Breast epithelium (tissue), 3 donors: ENCODE results near the gene GP1BA.

ENCODE experiments used
- POLR2A ChIP-seq: fragments of 450-650 bp; IDR thresholded peaks from one replicate; pipeline ENCODE4 v1.6.1; 2016; ENCODE audit warnings: antibody characterized with exemption, mild to moderate bottlenecking, moderate library complexity
- POLR2AphosphoS5 ChIP-seq, 3 donors: sonication (generic); formaldehyde crosslinking; IDR thresholded peaks; one replicate each; pipeline ENCODE4 v1.6.1; 2017; ENCODE audit warnings: antibody characterized with exemption in 3 of 3
- TF ChIP-seq, protein P1 (sequence below), 3 donors: fragments of 450-650 bp; IDR thresholded peaks; one replicate each; pipeline ENCODE4 v1.5.1; 2016 to 2017; ENCODE audit warnings: antibody characterized with exemption in 3 of 3, mild to moderate bottlenecking in 3 of 3, moderate library complexity in 3 of 3

DNA sequence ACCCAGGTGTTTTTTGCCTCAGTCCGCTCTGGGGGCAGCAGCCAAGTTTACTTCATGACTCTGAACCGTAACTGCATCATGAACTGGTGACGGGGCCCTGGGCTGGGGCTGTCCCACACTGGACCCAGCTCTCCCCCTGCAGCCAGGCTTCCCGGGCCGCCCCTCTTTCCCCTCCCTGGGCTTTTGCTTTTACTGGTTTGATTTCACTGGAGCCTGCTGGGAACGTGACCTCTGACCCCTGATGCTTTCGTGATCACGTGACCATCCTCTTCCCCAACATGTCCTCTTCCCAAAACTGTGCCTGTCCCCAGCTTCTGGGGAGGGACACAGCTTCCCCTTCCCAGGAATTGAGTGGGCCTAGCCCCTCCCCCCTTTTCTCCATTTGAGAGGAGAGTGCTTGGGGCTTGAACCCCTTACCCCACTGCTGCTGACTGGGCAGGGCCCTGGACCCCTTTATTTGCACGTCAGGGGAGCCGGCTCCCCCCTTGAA, 34.8 kb upstream of the GP1BA start:
- TF ChIP-seq POLR2AphosphoS5 (IDR thresholded peaks at IDR 0.05) (no peak), POLR2A (no peak)
- TF ChIP-seq, protein P1, sequence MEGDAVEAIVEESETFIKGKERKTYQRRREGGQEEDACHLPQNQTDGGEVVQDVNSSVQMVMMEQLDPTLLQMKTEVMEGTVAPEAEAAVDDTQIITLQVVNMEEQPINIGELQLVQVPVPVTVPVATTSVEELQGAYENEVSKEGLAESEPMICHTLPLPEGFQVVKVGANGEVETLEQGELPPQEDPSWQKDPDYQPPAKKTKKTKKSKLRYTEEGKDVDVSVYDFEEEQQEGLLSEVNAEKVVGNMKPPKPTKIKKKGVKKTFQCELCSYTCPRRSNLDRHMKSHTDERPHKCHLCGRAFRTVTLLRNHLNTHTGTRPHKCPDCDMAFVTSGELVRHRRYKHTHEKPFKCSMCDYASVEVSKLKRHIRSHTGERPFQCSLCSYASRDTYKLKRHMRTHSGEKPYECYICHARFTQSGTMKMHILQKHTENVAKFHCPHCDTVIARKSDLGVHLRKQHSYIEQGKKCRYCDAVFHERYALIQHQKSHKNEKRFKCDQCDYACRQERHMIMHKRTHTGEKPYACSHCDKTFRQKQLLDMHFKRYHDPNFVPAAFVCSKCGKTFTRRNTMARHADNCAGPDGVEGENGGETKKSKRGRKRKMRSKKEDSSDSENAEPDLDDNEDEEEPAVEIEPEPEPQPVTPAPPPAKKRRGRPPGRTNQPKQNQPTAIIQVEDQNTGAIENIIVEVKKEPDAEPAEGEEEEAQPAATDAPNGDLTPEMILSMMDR (IDR thresholded peaks at IDR 0.05), result no peak
